VCaP (cell line): ENCODE results near the gene LRRC75B.

ENCODE experiments used
- H3K27ac ChIP-seq: fragments of 450-650 bp; 2 replicates; pipeline ENCODE4 v1.5.1; 2017
- TF ChIP-seq, protein P1 (sequence below): fragments of 450-650 bp; conservative IDR thresholded peaks from 2 replicates; pipeline ENCODE4 v1.5.1; 2017; ENCODE audit warnings: mild to moderate bottlenecking, moderate library complexity

Gene LRRC75B

DNA sequence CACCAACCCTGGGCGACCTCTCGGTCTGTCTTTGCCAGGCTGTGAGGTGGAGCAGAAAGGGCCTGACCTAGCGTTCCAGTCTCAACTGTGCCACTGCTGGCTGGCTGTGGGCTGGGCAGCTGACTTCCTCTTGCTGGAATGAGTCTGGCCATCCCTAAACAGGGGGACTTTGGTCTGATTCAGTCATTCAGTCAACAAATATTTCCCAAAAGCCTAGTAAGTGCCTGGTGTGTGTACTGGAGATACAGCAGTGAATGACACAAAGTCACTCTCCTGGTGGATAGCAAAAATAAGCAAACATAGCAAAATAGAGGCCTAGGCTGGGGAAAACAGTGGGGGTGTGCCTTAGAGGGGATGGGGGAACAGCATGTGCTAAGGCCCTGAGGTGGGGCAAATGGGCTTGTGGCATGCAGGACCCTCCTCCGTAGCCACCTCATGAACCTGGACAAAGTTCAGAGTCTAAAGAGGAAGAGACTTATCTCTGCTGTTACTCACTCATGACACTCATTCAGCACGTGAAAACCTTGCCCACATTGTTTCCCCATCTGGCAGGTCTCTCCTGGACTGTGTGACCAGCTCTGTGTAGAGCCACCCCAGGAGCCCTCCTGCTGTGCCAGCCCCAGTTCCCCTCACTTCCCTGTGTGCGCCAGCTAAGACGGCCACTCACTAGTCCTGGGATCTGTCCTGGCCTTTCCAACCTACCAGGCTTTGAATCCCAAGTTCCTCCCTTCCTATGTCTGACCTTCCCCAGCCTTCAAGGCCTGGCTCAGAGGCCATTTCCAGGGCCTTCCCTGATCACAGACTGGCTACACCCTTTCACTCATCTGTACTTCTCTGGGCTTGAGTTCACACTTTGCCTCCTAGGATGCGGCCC lies 42.6 kb downstream of the LRRC75B start:
- TF ChIP-seq, protein P1, sequence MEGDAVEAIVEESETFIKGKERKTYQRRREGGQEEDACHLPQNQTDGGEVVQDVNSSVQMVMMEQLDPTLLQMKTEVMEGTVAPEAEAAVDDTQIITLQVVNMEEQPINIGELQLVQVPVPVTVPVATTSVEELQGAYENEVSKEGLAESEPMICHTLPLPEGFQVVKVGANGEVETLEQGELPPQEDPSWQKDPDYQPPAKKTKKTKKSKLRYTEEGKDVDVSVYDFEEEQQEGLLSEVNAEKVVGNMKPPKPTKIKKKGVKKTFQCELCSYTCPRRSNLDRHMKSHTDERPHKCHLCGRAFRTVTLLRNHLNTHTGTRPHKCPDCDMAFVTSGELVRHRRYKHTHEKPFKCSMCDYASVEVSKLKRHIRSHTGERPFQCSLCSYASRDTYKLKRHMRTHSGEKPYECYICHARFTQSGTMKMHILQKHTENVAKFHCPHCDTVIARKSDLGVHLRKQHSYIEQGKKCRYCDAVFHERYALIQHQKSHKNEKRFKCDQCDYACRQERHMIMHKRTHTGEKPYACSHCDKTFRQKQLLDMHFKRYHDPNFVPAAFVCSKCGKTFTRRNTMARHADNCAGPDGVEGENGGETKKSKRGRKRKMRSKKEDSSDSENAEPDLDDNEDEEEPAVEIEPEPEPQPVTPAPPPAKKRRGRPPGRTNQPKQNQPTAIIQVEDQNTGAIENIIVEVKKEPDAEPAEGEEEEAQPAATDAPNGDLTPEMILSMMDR: no peak
- no peak overlapping the region for H3K27ac ChIP-seq

DNA sequence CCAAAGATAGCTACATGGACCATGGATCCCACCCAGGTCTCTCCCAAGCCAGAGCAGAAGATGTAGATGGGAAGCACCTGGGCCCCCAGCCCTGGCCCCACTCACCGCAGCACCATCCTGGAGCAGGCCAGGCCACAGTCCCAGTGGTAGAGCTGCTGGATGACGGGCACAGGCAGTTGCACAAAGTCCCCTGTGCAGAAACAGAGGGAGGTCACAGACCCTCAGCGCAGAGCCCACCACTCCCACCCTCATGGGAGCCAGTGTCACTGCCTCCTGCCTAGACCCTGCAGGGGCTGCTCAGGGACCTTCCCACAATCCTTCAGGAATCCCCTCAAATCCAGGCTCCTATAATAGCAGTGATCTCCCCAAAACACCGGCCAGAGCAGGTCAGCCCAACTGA lies 44.1 kb downstream of the LRRC75B start:
- H3K27ac ChIP-seq: no peak overlapping the region
- TF ChIP-seq, protein P1: no peak

DNA sequence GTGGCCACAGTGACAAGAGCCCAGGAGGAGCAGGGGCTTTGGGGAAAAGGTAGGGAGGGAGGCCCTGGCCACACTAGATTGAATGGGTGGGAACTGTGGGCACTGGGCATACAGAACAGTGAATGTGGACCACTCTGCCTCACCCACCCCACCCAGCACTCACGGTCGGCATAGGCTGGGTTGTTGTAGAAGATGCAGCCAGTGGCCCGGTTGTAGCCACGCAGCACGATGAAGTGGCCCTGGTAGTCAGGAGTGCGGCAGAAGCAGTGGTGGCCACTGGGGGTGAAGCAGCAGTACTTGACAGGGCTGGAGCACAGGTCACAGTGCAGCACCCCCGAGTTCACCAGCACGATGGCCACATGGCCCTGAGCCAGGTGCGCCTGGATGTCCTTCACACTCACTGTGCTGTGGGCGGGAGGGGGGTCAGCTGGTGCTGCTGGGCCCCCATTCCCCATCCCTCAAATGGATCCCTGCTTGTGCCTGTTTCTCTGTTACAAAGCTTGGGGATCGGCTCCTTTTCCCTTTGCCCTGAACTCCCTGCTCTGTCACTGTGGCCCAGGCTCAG lies 49.1 kb downstream of the LRRC75B start:
- H3K27ac ChIP-seq: no peak overlapping the region

DNA sequence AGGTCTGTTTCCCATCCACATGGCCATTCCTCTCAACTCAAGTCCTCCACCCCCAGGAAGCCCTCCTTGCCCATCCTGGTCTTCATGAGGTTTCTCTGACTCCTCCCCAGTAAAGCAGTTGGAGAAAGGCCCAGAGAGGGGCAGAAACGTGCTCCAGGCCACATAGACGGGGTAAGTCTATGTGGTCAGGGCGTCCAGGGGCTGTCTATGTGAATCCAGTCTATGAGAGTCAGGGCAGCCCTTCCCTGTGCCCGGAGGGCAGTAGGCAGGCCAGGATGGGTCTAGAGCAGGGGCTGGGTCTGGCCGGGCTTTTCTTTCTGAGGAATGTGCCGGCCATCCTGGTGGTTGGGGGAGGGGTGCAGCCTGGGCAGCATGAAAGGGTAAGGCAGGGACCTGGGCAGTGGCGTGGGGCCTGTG lies 49.7 kb downstream of the LRRC75B start:
- H3K27ac ChIP-seq: no peak overlapping the region
- TF ChIP-seq, protein P1: no peak

More for the DNA sequence above, 49.1 kb downstream of the LRRC75B start:
- TF ChIP-seq, protein P1: no peak

DNA sequence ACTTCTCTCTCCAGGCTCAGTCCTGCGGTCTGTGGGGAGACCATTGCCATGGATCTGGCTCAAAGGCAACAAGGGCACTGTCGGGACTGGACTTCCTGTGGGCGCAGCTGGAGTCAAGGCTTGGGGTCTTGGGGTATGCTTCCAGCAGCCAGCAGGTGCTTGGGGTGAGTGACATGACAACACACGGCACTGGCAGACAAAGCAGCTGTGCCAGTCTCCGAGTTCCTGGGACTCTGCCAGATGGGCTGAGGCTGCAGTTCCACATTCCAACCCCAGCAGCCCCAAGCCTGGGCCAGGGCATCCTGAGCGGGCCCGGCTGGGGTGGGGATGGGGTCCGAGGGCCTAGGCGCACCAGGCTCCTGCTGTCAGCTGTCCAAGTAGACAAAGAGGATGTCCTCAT lies 50.2 kb downstream of the LRRC75B start:
- TF ChIP-seq, protein P1: no peak

DNA sequence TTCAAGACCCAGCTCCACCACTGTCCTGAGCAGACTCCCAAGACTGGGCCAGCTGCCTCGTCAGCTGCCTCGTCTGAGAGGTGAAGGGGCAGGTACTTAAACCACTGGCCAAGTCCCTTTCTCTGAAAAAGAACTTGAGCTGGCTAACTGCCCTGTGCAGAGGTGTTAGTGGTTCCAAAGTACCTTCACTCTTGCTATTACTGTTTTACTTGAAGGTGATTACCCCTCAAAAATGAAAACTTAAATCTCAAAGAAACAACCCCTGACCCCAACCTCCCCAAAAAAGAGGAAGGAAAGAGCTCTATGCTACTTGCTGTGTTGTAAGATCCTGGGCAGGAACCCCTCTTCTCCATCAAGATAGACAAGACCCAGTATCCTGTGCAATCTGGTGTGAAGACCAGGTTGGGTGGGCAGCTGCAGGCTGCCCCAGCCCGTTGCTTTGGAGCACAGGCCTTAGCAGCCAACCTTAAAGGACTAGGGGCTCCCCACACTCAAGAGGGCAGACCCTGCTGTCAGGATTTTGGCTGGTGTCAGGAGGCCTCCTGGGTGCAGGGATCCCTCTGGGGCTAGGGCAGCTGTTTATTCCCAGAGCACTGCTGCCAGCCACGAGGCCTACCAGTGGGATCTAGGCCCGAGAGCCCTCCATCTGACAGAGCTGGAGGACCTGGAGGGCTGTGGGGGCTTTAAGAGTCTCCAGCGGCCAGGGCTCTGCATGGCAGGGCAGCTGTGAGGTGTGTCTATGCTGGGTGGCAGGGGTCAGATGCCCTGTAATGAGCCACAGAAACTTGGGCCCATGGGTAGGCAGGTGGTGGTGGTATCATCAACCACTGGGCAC lies 51.0 kb downstream of the LRRC75B start:
- H3K27ac ChIP-seq: no peak overlapping the region
- TF ChIP-seq, protein P1: no peak

More for the DNA sequence above, 50.2 kb downstream of the LRRC75B start:
- H3K27ac ChIP-seq: no peak overlapping the region

DNA sequence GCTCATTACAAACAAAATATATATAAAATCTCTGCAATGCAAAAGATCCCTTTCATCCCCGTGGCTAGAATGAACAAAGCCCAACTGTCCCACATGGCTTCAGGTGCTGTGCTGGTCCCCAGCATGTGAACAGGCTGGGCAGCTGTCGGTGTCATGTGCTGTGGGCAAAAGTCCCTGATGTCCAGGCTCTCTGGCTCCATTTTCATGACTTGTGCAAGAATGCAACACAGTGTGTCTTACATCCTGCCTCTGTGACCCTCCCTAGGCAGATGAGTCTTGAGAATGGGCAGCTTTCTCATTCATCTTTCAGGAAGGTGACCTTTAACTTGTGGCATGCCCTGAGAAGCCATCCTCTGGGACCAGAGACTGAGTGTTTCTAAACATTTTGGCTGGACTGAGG lies 52.4 kb downstream of the LRRC75B start:
- no peak overlapping the region for H3K27ac ChIP-seq
- TF ChIP-seq, protein P1: no peak
